Ishikawa (cell line): ENCODE measurements around the gene ZNF544.

ENCODE experiments used
- CEBPB ChIP-seq: IDR thresholded peaks from 2 replicates; pipeline ENCODE4 v1.6.1; 2012
- CREB1 ChIP-seq: IDR thresholded peaks from 2 replicates; pipeline ENCODE4 v1.6.1; 2012; ENCODE audit warnings: low read depth
- EGR1 ChIP-seq: IDR thresholded peaks from 2 replicates; pipeline ENCODE4 v1.6.1; 2012
- EP300 ChIP-seq: IDR thresholded peaks from 2 replicates; pipeline ENCODE4 v1.6.1; 2012; ENCODE audit warnings: borderline replicate concordance
- FOXM1 ChIP-seq: IDR thresholded peaks from 2 replicates; pipeline ENCODE4 v1.6.1; 2012; ENCODE audit warnings: low read depth, borderline replicate concordance
- NFIC ChIP-seq: IDR thresholded peaks from 2 replicates; pipeline ENCODE4 v1.6.1; 2012
- RAD21 ChIP-seq: IDR thresholded peaks from 2 replicates; pipeline ENCODE4 v1.6.1; 2012; ENCODE audit warnings: low read depth
- TAF1 ChIP-seq: IDR thresholded peaks from 2 replicates; pipeline ENCODE4 v1.6.1; 2012; ENCODE audit warnings: low read depth, mild to moderate bottlenecking
- TCF12 ChIP-seq: IDR thresholded peaks from 2 replicates; pipeline ENCODE4 v1.6.1; 2012; ENCODE audit warnings: low read depth
- YY1 ChIP-seq: IDR thresholded peaks from 2 replicates; pipeline ENCODE4 v1.6.1; 2012; ENCODE audit warnings: low read depth
- ZBTB7A ChIP-seq: IDR thresholded peaks from 2 replicates; pipeline ENCODE4 v1.6.1; 2012; ENCODE audit warnings: low read depth
- TF ChIP-seq, protein P1 (sequence below): IDR thresholded peaks from 2 replicates; pipeline ENCODE4 v1.6.1; 2012
- TF ChIP-seq, protein P2 (sequence below): IDR thresholded peaks from 2 replicates; pipeline ENCODE4 v1.6.1; 2012
- TF ChIP-seq, protein P3 (sequence below): IDR thresholded peaks from 2 replicates; pipeline ENCODE4 v1.6.1; 2012; ENCODE audit warnings: low read depth, mild to moderate bottlenecking

DNA sequence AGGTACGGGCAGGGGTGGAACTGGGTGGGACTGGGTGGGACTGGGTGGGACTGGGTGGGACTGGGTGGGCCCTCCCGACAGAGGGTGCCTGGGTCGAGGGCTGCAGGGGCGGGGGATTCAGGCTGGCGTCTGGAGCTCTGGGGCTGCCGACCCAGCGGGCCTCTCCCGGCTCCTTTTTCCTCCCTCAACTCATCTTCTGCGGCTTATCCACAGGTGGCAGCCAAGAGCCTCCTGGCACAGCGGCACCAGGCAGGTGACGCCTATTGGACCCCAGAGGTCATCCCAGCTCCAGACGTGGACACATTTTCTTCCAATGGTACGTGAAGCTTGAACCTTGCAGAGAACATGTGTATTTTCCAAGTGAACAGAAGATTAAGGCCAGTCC is 533 bp downstream of the ZNF544 start:
- TF ChIP-seq YY1 (no peak), TCF12 (no peak), CREB1 (no peak), RAD21 (0 out of 2 replicates have a peak, but pooled peaks have one; percentile 16), NFIC (no peak), CEBPB (no peak), EP300 (no peak), ZBTB7A (no peak), TAF1 (no peak), FOXM1 (no peak), EGR1 (no peak)
- TF ChIP-seq, protein P1, sequence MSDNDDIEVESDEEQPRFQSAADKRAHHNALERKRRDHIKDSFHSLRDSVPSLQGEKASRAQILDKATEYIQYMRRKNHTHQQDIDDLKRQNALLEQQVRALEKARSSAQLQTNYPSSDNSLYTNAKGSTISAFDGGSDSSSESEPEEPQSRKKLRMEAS = no peak
- TF ChIP-seq, protein P2, sequence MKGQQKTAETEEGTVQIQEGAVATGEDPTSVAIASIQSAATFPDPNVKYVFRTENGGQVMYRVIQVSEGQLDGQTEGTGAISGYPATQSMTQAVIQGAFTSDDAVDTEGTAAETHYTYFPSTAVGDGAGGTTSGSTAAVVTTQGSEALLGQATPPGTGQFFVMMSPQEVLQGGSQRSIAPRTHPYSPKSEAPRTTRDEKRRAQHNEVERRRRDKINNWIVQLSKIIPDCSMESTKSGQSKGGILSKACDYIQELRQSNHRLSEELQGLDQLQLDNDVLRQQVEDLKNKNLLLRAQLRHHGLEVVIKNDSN = no peak
- TF ChIP-seq, protein P3, sequence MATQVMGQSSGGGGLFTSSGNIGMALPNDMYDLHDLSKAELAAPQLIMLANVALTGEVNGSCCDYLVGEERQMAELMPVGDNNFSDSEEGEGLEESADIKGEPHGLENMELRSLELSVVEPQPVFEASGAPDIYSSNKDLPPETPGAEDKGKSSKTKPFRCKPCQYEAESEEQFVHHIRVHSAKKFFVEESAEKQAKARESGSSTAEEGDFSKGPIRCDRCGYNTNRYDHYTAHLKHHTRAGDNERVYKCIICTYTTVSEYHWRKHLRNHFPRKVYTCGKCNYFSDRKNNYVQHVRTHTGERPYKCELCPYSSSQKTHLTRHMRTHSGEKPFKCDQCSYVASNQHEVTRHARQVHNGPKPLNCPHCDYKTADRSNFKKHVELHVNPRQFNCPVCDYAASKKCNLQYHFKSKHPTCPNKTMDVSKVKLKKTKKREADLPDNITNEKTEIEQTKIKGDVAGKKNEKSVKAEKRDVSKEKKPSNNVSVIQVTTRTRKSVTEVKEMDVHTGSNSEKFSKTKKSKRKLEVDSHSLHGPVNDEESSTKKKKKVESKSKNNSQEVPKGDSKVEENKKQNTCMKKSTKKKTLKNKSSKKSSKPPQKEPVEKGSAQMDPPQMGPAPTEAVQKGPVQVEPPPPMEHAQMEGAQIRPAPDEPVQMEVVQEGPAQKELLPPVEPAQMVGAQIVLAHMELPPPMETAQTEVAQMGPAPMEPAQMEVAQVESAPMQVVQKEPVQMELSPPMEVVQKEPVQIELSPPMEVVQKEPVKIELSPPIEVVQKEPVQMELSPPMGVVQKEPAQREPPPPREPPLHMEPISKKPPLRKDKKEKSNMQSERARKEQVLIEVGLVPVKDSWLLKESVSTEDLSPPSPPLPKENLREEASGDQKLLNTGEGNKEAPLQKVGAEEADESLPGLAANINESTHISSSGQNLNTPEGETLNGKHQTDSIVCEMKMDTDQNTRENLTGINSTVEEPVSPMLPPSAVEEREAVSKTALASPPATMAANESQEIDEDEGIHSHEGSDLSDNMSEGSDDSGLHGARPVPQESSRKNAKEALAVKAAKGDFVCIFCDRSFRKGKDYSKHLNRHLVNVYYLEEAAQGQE = no peak
